ENCODE data around the gene SHISA5. TPM values are rescaled to one million over a fixed set of nuclear protein-coding genes. Genes with fewer than 3 reads are reported as not detected.

The SHISA5 gene
- total and polyA plus RNA-seq, 2 of the 8 experiments (the other 6 are each of a cell fraction or from before 2014, with no cell fraction given), result 196 to 315 TPM

DNA sequence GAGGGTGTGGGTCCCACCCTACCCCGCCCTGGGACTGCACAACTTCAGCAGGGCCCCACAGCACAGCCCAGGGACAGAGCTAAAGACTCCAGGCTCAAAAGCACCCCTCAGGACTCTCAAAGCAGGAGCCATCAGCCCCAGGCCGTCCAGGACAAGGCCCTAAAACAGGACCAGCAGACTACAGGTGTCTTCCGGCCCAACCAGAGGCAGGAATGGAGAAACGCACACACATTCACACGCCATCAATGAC lies 31.4 kb downstream of the SHISA5 start:
- Histone ChIP-seq H3K56ac (replicated peaks; ENCODE audit: insufficient read length, low read depth, low read length) (peak overlapping the region; percentile 74), H4K91ac (replicated peaks; ENCODE audit: insufficient read length, low read length) (peak overlapping the region; percentile 99), H3K4me2 (ENCODE audit: insufficient read depth in 1 of 2, low read depth in 2 of 2, low read length in 2 of 2) (peak overlapping the region; percentile 91 to 97), H4K20me1 (replicated peaks in 1 of 2; ENCODE audit: control insufficient read depth in 1 of 2, insufficient read depth in 2 of 2, low read length in 2 of 2) (peaks cover 0 to 4% of the 10 kb centered on the region in 2 experiments), H3K18ac (ENCODE audit: extremely low read depth, low read length) (peak overlapping the region; percentile 96), H2AFZ (ENCODE audit: low read length) (peak overlapping the region; percentile 28; the same call in 1 of the 2 replicates), H3K9me3 (ENCODE audit: insufficient read depth in 2 of 2, low read depth in 1 of 2, low read length in 1 of 2) (no peaks in the 10 kb centered on the region), H3K36me3 (ENCODE audit: control insufficient read depth in 2 of 4, insufficient read depth in 4 of 4, low read length in 3 of 4) (peaks cover 3 to 25% (median 7%) of the 10 kb centered on the region in 4 experiments; a peak in 7 of 8 replicates), H2BK20ac (ENCODE audit: low read length) (0 out of 2 replicates have a peak overlapping the region, but pooled peaks have one; percentile 32), H3K27me3 (replicated peaks in 1 of 4; ENCODE audit: control insufficient read depth in 3 of 4, extremely low read depth in 1 of 4, insufficient read depth in 3 of 4, low read length in 3 of 4) (no peaks in the 10 kb centered on the region), H2BK15ac (ENCODE audit: low read length) (0 out of 2 replicates have a peak overlapping the region, but pooled peaks have one; percentile 61), H3K23ac (ENCODE audit: insufficient read length) (no peak overlapping the region), H3K4me1 (replicated peaks in 1 of 4; ENCODE audit: control insufficient read depth in 3 of 4, insufficient read depth in 4 of 4, low read length in 3 of 4) (peaks cover 0 to 28% (median 19%) of the 10 kb centered on the region in 4 experiments; a peak in 6 of 7 replicates), H3K9ac (replicated peaks in 1 of 4; ENCODE audit: extremely low read depth in 1 of 4, low read depth in 3 of 4, low read length in 3 of 4) (peak overlapping the region in 3 of 4 experiments; percentile 81 to 87 (median 82); a peak in 6 of 7 replicates), H3K4me3 (ENCODE audit: extremely low read depth in 1 of 4, insufficient read depth in 2 of 4, low read depth in 3 of 4, low read length in 4 of 4) (peak overlapping the region; percentile 54 to 79 (median 69)), H3K23me2 (ENCODE audit: low read depth, low read length) (peaks cover 6% of the 10 kb centered on the region), H3K4ac (replicated peaks; ENCODE audit: insufficient read length, low read depth, low read length) (peak overlapping the region; percentile 63), H3K79me1 (ENCODE audit: low read depth, low read length) (peaks cover 10% of the 10 kb centered on the region), H2AK5ac (ENCODE audit: low read depth, low read length) (peak overlapping the region; percentile 98), H4K8ac (ENCODE audit: extremely low read depth, insufficient read depth, low read length) (peak overlapping the region; percentile 91), H4K5ac (ENCODE audit: insufficient read length, low read depth, low read length) (peak overlapping the region; percentile 82), H2BK120ac (replicated peaks; ENCODE audit: low read depth, low read length) (peak overlapping the region; percentile 68), H2BK5ac (ENCODE audit: low read depth, low read length) (peak overlapping the region; percentile 100), H3K27ac (ENCODE audit: low read depth, low read length) (peak overlapping the region; percentile 97), H2BK12ac (ENCODE audit: low read depth, low read length) (peak overlapping the region; percentile 100), H3K79me2 (ENCODE audit: control insufficient read depth in 1 of 2, insufficient read depth in 2 of 2, low read length in 2 of 2) (peaks cover 0 to 22% of the 10 kb centered on the region in 2 experiments; a peak in 2 of 4 replicates), H3K14ac (ENCODE audit: insufficient read length) (no peak overlapping the region)
- TF ChIP-seq POLR2AphosphoS5 (IDR thresholded peaks at IDR 0.05; ENCODE audit: low read depth, low read length) (peak; percentile 59; the same call in 1 of the 2 replicates), JUND (IDR thresholded peaks at IDR 0.05; ENCODE audit: low read length) (no peak)
- ChIA-PET POLR2A (ENCODE audit: partially characterized antibody) (interaction anchor here (0.6 to 7.6 kb wide), 17 partner anchors 9 to 201 kb away, joined by 3 to 83 read pairs (median 10); partner anchors contain the start of genes ATRIP, CCDC51, PFKFB4 and PLXNB1), CTCF (ENCODE audit: partially characterized antibody) (interaction anchor here (0.7 to 21.5 kb wide), 20 partner anchors 8 to 232 kb away, joined by 3 to 251 read pairs (median 4); partner anchors contain the start of gene SHISA5)
- WGBS, 2 experiments (ENCODE audit: extremely low coverage in 1 of 2, insufficient coverage in 1 of 2, insufficient read length in 1 of 2, insufficient replicate concordance in 2 of 2, low coverage in 1 of 2, low lambda C conversion rate in 2 of 2, missing lambda C conversion rate in 1 of 2), result 19% methylated on average over 5 of the region's 5 CpGs; no CpG with 5 or more reads in 1 of the 2 experiments
- DNase-seq (ENCODE audit: low read depth in 1 of 2, low spot score in 2 of 2) (peak in 1 of 2 experiments; percentile 25), FAIRE-seq (no peak)

Measured in H1 (cell line).